ENCODE results near the gene MTM1. TPM values are rescaled to one million over a fixed set of nuclear protein-coding genes. Genes with fewer than 3 reads are reported as not detected.
A peak's percentile ranks its signal among the peaks of the same experiment; 100 is the strongest.

Gene MTM1
- total RNA-seq, 1 donor from 2014 or later, result 9.8 TPM

- Mint-ChIP-seq H3K4me1 (ENCODE audit: unreplicated experiment) (peaks cover 12% of the 10 kb centered on the region), H3K9me3 (no peaks in the 10 kb centered on the region), H3K36me3 (peaks cover 7% of the 10 kb centered on the region), H3K27ac (peak overlapping the region; percentile 96), H3K4me3 (peak overlapping the region; percentile 92), H3K27me3 (no peaks in the 10 kb centered on the region)
- DNase-seq (ENCODE audit: extremely low spot score, unreplicated experiment), result no peak
- TF ChIP-seq, protein P1, sequence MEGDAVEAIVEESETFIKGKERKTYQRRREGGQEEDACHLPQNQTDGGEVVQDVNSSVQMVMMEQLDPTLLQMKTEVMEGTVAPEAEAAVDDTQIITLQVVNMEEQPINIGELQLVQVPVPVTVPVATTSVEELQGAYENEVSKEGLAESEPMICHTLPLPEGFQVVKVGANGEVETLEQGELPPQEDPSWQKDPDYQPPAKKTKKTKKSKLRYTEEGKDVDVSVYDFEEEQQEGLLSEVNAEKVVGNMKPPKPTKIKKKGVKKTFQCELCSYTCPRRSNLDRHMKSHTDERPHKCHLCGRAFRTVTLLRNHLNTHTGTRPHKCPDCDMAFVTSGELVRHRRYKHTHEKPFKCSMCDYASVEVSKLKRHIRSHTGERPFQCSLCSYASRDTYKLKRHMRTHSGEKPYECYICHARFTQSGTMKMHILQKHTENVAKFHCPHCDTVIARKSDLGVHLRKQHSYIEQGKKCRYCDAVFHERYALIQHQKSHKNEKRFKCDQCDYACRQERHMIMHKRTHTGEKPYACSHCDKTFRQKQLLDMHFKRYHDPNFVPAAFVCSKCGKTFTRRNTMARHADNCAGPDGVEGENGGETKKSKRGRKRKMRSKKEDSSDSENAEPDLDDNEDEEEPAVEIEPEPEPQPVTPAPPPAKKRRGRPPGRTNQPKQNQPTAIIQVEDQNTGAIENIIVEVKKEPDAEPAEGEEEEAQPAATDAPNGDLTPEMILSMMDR (conservative IDR thresholded peaks at IDR 0.05), result no peak
Observed at GRCh38 chrX:150694738-150695410, 126.5 kb downstream of the MTM1 start.

DNA sequence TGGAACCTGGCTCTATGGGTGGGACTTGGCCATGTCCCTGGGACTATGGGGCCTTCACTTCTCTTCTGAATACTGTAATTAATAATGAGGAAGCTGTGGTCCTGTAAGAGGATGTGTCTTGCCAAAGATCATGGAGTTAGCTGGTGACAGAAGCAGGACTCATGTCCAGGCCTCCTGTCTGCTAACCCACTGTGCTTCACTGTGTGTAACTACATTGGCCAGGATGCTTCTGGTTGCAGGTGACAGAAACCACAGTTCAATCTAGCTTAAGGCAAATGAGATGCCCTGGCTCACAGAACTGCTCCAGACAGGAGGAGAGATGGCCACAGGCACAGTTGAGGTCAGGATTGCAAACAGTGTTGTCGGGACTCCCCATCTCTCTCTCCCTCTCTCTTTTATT lies 127.9 kb downstream of the MTM1 start:
- Mint-ChIP-seq H3K4me3 (no peak overlapping the region), H3K36me3 (peaks cover 7% of the 10 kb centered on the region), H3K27me3 (no peaks in the 10 kb centered on the region), H3K4me1 (ENCODE audit: unreplicated experiment) (peaks cover 12% of the 10 kb centered on the region), H3K9me3 (no peaks in the 10 kb centered on the region), H3K27ac (peak overlapping the region; percentile 96)
- TF ChIP-seq, protein P1 (conservative IDR thresholded peaks at IDR 0.05), result no peak
- DNase-seq (ENCODE audit: extremely low spot score, unreplicated experiment), result no peak

DNA sequence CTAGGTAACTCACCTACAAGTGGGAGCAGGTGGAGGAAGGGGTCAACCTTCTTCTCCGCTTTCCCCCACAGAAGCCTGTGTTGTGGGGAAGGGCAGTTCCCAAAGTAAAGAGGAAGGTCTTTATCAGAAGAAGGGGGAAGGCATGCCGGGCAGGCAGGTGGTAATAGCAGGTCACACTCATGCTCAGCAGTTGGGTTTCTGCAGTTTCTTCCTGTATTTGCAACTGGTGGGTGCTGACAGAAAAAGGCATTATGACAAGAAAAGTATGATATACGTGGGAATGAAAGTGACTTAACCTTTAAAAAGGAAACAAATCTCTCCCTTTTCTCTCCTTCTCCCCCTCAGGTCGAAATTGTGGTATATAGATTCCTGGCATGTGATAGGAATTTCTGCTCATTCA lies 128.4 kb downstream of the MTM1 start:
- H3K27ac Mint-ChIP-seq, result peak overlapping the region; percentile 26
- peaks cover 12% of the 10 kb centered on the region for H3K4me1 Mint-ChIP-seq (ENCODE audit: unreplicated experiment)
- H3K36me3 Mint-ChIP-seq, result peaks cover 7% of the 10 kb centered on the region
- no peak overlapping the region for H3K4me3 Mint-ChIP-seq
- H3K9me3 Mint-ChIP-seq, result no peaks in the 10 kb centered on the region
- TF ChIP-seq, protein P1 (conservative IDR thresholded peaks at IDR 0.05), result no peak
- DNase-seq (ENCODE audit: extremely low spot score, unreplicated experiment), result no peak
- no peaks in the 10 kb centered on the region for H3K27me3 Mint-ChIP-seq

- TF ChIP-seq, protein P1 (conservative IDR thresholded peaks at IDR 0.05), result no peak
- H3K4me1 Mint-ChIP-seq (ENCODE audit: unreplicated experiment), result peaks cover 12% of the 10 kb centered on the region
- DNase-seq (ENCODE audit: extremely low spot score, unreplicated experiment), result no peak
- no peak overlapping the region for H3K27ac Mint-ChIP-seq
- H3K27me3 Mint-ChIP-seq, result no peaks in the 10 kb centered on the region
- no peaks in the 10 kb centered on the region for H3K9me3 Mint-ChIP-seq
- peaks cover 7% of the 10 kb centered on the region for H3K36me3 Mint-ChIP-seq
- H3K4me3 Mint-ChIP-seq, result no peak overlapping the region
Observed at GRCh38 chrX:150697641-150698040, 129.2 kb downstream of the MTM1 start.

DNA sequence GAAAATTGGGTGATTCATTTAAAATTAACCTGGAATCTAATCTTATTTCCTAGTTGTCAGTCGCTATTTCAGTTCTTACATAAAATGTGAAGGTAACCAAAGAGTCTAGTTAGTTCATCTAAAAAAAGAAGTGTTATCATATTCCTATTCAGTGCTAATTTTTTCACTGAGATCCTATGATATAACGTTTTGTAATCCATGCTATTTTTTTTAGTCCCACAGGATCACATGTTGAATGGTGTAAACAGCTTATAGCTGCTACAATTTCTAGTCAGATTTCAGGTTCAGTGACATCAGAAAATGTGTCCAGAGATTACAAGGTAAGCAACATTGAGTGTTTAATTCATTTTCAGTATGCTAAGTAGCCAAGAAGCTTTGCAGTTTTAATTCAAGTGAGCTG lies 130.6 kb downstream of the MTM1 start:
- Mint-ChIP-seq H3K4me1 (ENCODE audit: unreplicated experiment) (peaks cover 12% of the 10 kb centered on the region), H3K9me3 (no peaks in the 10 kb centered on the region), H3K36me3 (peaks cover 7% of the 10 kb centered on the region), H3K4me3 (no peak overlapping the region), H3K27ac (no peak overlapping the region), H3K27me3 (no peaks in the 10 kb centered on the region)
- TF ChIP-seq, protein P1 (conservative IDR thresholded peaks at IDR 0.05), result no peak
- no peak for DNase-seq (ENCODE audit: extremely low spot score, unreplicated experiment)
